Right forelimb (tissue), 1 donor: Measurements from ENCODE around the gene EXOSC2.
"Not testable (repeated sequence)": the region's sequence is repeated elsewhere in the genome, so short reads cannot be mapped to it uniquely, and the experiment has no call there.

Experiments used
- DNase-seq: peaks from one replicate; pipeline ENCODE4 v3.0.0-alpha.2; 2018

The EXOSC2 gene

GRCh38 chr9:130668659-130669058 lies 24.9 kb upstream of the EXOSC2 start:
- no peak for DNase-seq

- DNase-seq = no peak
These were observed 23.6 kb upstream of the EXOSC2 start for GRCh38 chr9:130669965-130670364.

- no peak for DNase-seq
These were observed 22.9 kb upstream of the EXOSC2 start for GRCh38 chr9:130670644-130671043.

- no peak for DNase-seq
These were observed 21.1 kb upstream of the EXOSC2 start for GRCh38 chr9:130672466-130672865.

GRCh38 chr9:130672933-130673615 lies 20.5 kb upstream of the EXOSC2 start:
- no peak for DNase-seq

GRCh38 chr9:130675396-130675795 lies 18.2 kb upstream of the EXOSC2 start:
- no peak for DNase-seq

GRCh38 chr9:130677252-130677651 lies 16.3 kb upstream of the EXOSC2 start:
- no peak for DNase-seq

GRCh38 chr9:130680836-130681768 lies 12.5 kb upstream of the EXOSC2 start:
- DNase-seq = peak; percentile 71

GRCh38 chr9:130681769-130682420 lies 11.7 kb upstream of the EXOSC2 start:
- DNase-seq = peak; percentile 58

- peak; percentile 82 for DNase-seq
These were observed 11.0 kb upstream of the EXOSC2 start for GRCh38 chr9:130682421-130683121.

- no peak for DNase-seq
These were observed 8.5 kb upstream of the EXOSC2 start for GRCh38 chr9:130685104-130685503.

- DNase-seq = not testable (repeated sequence)
These were observed 7.6 kb upstream of the EXOSC2 start for GRCh38 chr9:130685945-130686344.

- DNase-seq = no peak
These were observed 6.0 kb upstream of the EXOSC2 start for GRCh38 chr9:130687615-130688014.

- no peak for DNase-seq
These were observed 5.5 kb upstream of the EXOSC2 start for GRCh38 chr9:130688072-130688471.

- DNase-seq = no peak
These were observed 4.0 kb upstream of the EXOSC2 start for GRCh38 chr9:130689572-130689936.

- no peak for DNase-seq
These were observed 3.5 kb upstream of the EXOSC2 start for GRCh38 chr9:130689937-130690700.

GRCh38 chr9:130692321-130692720 lies 1.3 kb upstream of the EXOSC2 start:
- DNase-seq = peak; percentile 69

GRCh38 chr9:130693101-130693425 lies 517 bp upstream of the EXOSC2 start:
- DNase-seq = no peak

- DNase-seq = no peak
These were observed 625 bp downstream of the EXOSC2 start for GRCh38 chr9:130694205-130694604.

- DNase-seq = no peak
These were observed 2.6 kb downstream of the EXOSC2 start for GRCh38 chr9:130696139-130696650.

GRCh38 chr9:130696996-130697395 lies 3.4 kb downstream of the EXOSC2 start:
- no peak for DNase-seq

- DNase-seq = no peak
These were observed 4.9 kb downstream of the EXOSC2 start for GRCh38 chr9:130698514-130698913.
